GM18519 (cell line): ENCODE measurements around the gene UBA3.

Source experiments
- ATAC-seq: cut with Tn5 transposase; IDR thresholded peaks from one replicate; pipeline ENCODE4 v1.9.1; 2021; ENCODE audit warnings: mild to moderate bottlenecking, moderate library complexity; ENCODE audit not compliant: unreplicated experiment, low FRiP score

Gene UBA3

GRCh38 chr3:69014022-69014580, 66.1 kb downstream of the UBA3 start:
- no peak for ATAC-seq

GRCh38 chr3:69013253-69014021, 66.7 kb downstream of the UBA3 start, which contains the start of gene EOGT:
TSS of gene EOGT (minus strand) at chr3:69013684. CDS start at chr3:69009846, 3,838 bp downstream.
- peak; percentile 68 for ATAC-seq

- peak; percentile 30 for ATAC-seq
These were observed 67.3 kb downstream of the UBA3 start for GRCh38 chr3:69012800-69013252.

DNA sequence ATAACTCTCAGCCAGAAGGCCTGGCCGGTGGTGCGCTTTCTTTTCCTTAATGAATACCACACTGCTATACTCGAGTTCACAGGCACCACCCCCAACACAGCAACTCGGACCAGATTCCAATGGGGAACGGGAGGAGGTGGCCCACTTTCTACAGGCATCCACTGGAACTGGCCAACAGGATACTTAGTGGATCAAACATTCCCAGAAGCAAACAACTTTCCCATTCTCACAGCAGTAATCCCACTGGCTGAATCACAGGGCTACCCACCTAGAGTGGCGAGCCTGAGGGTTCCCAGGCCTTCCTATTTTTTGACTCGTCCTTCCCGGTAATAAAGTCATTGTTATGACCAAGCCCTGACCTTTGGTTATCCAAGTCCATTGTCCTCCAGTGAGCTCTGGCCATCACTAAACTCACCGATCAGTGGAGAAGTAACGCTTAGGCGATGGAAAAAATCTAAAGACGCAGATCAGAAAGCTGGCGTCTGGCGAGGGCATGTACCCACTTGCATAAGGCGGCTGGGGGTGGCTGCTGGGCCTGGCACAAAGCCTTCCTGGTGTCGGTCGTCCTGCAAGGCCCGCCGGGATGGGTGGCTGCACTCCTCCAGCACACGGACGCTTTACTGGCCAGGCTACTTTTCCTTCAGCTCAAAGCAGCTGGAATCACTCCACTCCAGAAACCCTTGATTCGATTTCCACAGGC, 67.9 kb downstream of the UBA3 start:
- ATAC-seq, result no peak

GRCh38 chr3:69011096-69011730, 69.0 kb downstream of the UBA3 start:
- ATAC-seq, result no peak

GRCh38 chr3:69009559-69010410, 70.4 kb downstream of the UBA3 start:
- ATAC-seq, result no peak

- ATAC-seq, result no peak
These were observed 71.2 kb downstream of the UBA3 start for GRCh38 chr3:69008980-69009379.

DNA sequence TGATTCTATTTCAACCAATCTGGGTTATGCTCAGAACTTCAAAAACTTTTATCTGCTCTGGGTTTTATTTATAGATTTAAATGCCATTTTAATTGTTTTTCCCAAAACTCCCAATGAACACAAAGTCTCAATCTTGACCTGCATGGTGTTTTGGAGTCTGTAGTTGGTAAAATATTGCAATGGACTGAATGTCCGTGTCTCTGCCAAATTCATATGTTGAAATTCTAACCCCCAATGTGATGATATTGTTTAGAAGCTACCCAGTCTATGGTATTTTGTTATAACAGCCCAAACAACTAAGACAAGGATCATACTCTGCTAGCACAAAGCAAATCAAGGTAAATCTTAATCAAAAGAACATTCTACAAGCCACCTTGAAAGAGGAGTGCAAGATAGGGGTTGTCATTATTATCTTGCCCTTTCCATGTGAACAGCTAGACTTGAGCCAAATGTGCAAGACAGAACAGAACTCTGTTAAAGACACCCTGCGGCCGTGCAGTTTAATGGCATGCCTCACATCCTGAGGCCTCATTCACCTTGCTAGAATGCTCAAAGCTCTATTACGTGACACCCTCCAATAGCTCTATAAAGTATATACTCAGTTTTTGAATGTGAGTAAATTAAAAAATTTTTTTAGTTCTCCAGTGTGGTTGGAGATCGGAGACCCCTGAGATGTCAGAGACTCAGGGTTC, 74.2 kb downstream of the UBA3 start:
- ATAC-seq, result no peak

DNA sequence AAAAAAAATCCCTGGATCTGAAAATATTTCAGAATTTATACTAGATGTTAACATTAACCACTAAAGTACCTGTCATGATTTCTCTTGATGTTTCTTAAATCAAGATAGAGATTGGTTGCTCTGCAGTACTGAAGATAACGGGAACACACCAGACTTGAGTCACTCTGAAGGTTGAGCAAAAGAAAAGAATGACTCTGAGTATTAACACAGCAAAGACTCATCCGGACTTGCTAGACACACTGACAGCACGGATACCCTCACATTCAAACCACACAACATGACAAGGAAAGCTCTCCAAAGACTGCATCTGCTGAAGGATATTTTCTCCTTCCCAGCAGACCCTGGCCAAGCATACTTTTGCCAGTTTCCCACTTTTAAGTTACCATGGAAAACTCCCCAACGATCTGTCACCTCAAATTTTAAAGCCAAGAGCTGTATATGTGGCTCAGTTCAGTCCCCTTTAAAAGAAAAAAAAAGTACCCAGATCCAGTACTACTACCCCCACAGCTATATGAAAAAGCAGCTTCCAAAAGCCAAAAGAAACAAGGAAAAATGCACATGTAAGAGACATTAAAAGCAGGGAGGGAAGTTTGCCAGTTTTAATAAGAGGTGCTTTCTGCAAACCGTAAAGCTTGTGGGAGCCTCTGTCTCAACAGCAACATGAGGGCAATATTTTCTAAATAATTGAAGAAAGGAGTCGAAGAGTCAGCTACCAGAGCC, 74.9 kb downstream of the UBA3 start:
- no peak for ATAC-seq
